ENCODE results near the gene NUP133. TPM values are rescaled to one million over a fixed set of nuclear protein-coding genes. Genes with fewer than 3 reads are reported as not detected.
A peak's percentile ranks its signal among the peaks of the same experiment; 100 is the strongest.

NUP133 gene
- total and polyA plus RNA-seq, 4 donors = 5.7 to 22.7 (median 10.4) TPM

GRCh38 chr1:229454056-229454455 is 54.1 kb downstream of the NUP133 start:
- H3K27ac ChIP-seq (ENCODE audit: low read depth in 1 of 2, low read length in 2 of 2) = no peak overlapping the region
- no peak overlapping the region for H3K4me3 ChIP-seq (ENCODE audit: low read depth in 1 of 3, low read length in 3 of 3)
- no peaks in the 10 kb centered on the region for H3K9me3 ChIP-seq (ENCODE audit: control insufficient read depth in 4 of 4, low read length in 3 of 4)
- WGBS = 92% methylated on average over 4 of the region's 4 CpGs
- no peaks in the 10 kb centered on the region for H3K4me1 ChIP-seq (ENCODE audit: control insufficient read depth in 4 of 4, insufficient read depth in 4 of 4, low read length in 3 of 4)
- H3K36me3 ChIP-seq (ENCODE audit: control insufficient read depth in 4 of 4, insufficient read depth in 3 of 4, low read depth in 1 of 4, low read length in 3 of 4) = peaks cover under 1 to 41% (median 28%) of the 10 kb centered on the region in 4 donors
- TF ChIP-seq FOXA1 (IDR thresholded peaks at IDR 0.05) (no peak), REST (IDR thresholded peaks at IDR 0.05) (no peak), SP1 (IDR thresholded peaks at IDR 0.05) (no peak), EGR1 (IDR thresholded peaks at IDR 0.05; ENCODE audit: low read depth in 2 of 2) (no peak), RXRA (IDR thresholded peaks at IDR 0.05) (no peak)
- no peaks in the 10 kb centered on the region for H3K27me3 ChIP-seq (ENCODE audit: control insufficient read depth in 4 of 4, insufficient read depth in 4 of 4, low read length in 3 of 4)
- DNase-seq (ENCODE audit: low spot score) = no peak
- no peak overlapping the region for H3K9ac ChIP-seq (ENCODE audit: low read depth in 1 of 2, low read length in 2 of 2)

GRCh38 chr1:229452956-229453801 is 55.0 kb downstream of the NUP133 start:
- WGBS = 86% methylated on average over 5 of the region's 5 CpGs
- Histone ChIP-seq H3K4me1 (ENCODE audit: control insufficient read depth in 4 of 4, insufficient read depth in 4 of 4, low read length in 3 of 4) (no peaks in the 10 kb centered on the region), H3K36me3 (ENCODE audit: control insufficient read depth in 4 of 4, insufficient read depth in 3 of 4, low read depth in 1 of 4, low read length in 3 of 4) (peaks cover 2 to 42% (median 30%) of the 10 kb centered on the region in 4 donors), H3K27ac (ENCODE audit: low read depth in 1 of 2, low read length in 2 of 2) (no peak overlapping the region), H3K4me3 (ENCODE audit: low read depth in 1 of 3, low read length in 3 of 3) (no peak overlapping the region), H3K9me3 (ENCODE audit: control insufficient read depth in 4 of 4, low read length in 3 of 4) (no peaks in the 10 kb centered on the region), H3K9ac (ENCODE audit: low read depth in 1 of 2, low read length in 2 of 2) (no peak overlapping the region), H3K27me3 (ENCODE audit: control insufficient read depth in 4 of 4, insufficient read depth in 4 of 4, low read length in 3 of 4) (no peaks in the 10 kb centered on the region)
- peak; percentile 28 for TF ChIP-seq CTCF (IDR thresholded peaks at IDR 0.05; ENCODE audit: low read depth, low read length, missing input control)
- peak; percentile 63 to 68 for TF ChIP-seq RAD21 (IDR thresholded peaks at IDR 0.05)
- TF ChIP-seq ATF3 (IDR thresholded peaks at IDR 0.05) = no peak
- DNase-seq (ENCODE audit: low spot score) = no peak

- DNase-seq (ENCODE audit: low spot score) = no peak
- TF ChIP-seq RXRA (IDR thresholded peaks at IDR 0.05) (no peak), CTCF (IDR thresholded peaks at IDR 0.05; ENCODE audit: low read depth, low read length, missing input control) (no peak), NR2F2 (IDR thresholded peaks at IDR 0.05) (no peak), ATF3 (IDR thresholded peaks at IDR 0.05) (no peak), JUND (IDR thresholded peaks at IDR 0.05) (no peak), GABPA (IDR thresholded peaks at IDR 0.05 in 1 of 2, conservative IDR thresholded peaks at IDR 0.05 in 1 of 2) (no peak)
- Histone ChIP-seq H3K27ac (ENCODE audit: low read depth in 1 of 2, low read length in 2 of 2) (no peak overlapping the region), H3K36me3 (ENCODE audit: control insufficient read depth in 4 of 4, insufficient read depth in 3 of 4, low read depth in 1 of 4, low read length in 3 of 4) (peaks cover 2 to 27% (median 17%) of the 10 kb centered on the region in 4 donors), H3K4me3 (ENCODE audit: low read depth in 1 of 3, low read length in 3 of 3) (no peak overlapping the region), H3K9ac (ENCODE audit: low read depth in 1 of 2, low read length in 2 of 2) (no peak overlapping the region), H3K27me3 (ENCODE audit: control insufficient read depth in 4 of 4, insufficient read depth in 4 of 4, low read length in 3 of 4) (no peaks in the 10 kb centered on the region), H3K9me3 (ENCODE audit: control insufficient read depth in 4 of 4, low read length in 3 of 4) (no peaks in the 10 kb centered on the region), H3K4me1 (ENCODE audit: control insufficient read depth in 4 of 4, insufficient read depth in 4 of 4, low read length in 3 of 4) (no peaks in the 10 kb centered on the region)
- WGBS = 77% methylated on average over 2 of the region's 2 CpGs
These were observed 59.3 kb downstream of the NUP133 start for GRCh38 chr1:229448845-229449244.

Measured in liver (tissue), 9 donors.